Endothelial cell of umbilical vein (primary cell): ENCODE results near the gene GSTM3. TPM values are rescaled to one million over a fixed set of nuclear protein-coding genes. Genes with fewer than 3 reads are reported as not detected.

ENCODE experiments used
- BruUV-seq: library from RNA; stranded (reverse); fragments of 400-500 nt; replicated peaks from 2 replicates; lab custom pipeline; 2021; lab: Mats Ljungman, UMichigan
- CTCF ChIA-PET: fragments of 300-600, 350-600 bp; sonication (Branson Sonifier 250); formaldehyde crosslinking; loops from one replicate; lab custom pipeline; 2021; ENCODE audit warnings: antibody characterized with exemption, inconsistent platforms; lab: Charles Lee
- POLR2A ChIA-PET: fragments of 300-600, 350-600 bp; sonication (Branson Sonifier 250); formaldehyde crosslinking; loops from one replicate; lab custom pipeline; 2021; ENCODE audit warnings: antibody characterized with exemption, inconsistent platforms; lab: Charles Lee
- DNase-seq: peaks from one replicate; pipeline ENCODE4 v3.0.0-alpha.2; 2011; ENCODE audit warnings: low read depth, low spot score
- FAIRE-seq: peaks from 2 replicates; lab custom pipeline; 2011; peaks lifted over from hg19 to GRCh38; lab: Jason Lieb, UNC
- H2AFZ ChIP-seq: 2 replicates; pipeline ENCODE4 v1.6.0; 2012; ENCODE audit warnings: low read depth, low read length, control low read depth, inconsistent platforms
- H3K27ac ChIP-seq: 2 replicates; pipeline ENCODE4 v1.5.1; 2011; ENCODE audit warnings: low read depth, mild to moderate bottlenecking, control low read depth, low read length, moderate library complexity; ENCODE audit not compliant: insufficient read depth
- H3K27me3 ChIP-seq, 2 experiments: 2 replicates each; pipeline versions ENCODE4 v1.6.0 to v1.6.1; 2011; ENCODE audit warnings: low read length in 2 of 2, mixed read lengths in 1 of 2; ENCODE audit not compliant: control insufficient read depth in 2 of 2, insufficient read depth in 2 of 2
- H3K36me3 ChIP-seq, 2 experiments: 2 replicates in 1 of 2; 3 replicates in 1 of 2; pipeline ENCODE4 v1.5.1; 2011; ENCODE audit warnings: low read length in 2 of 2, mild to moderate bottlenecking in 1 of 2, moderate library complexity in 1 of 2; ENCODE audit not compliant: control insufficient read depth in 2 of 2, insufficient read depth in 2 of 2; ENCODE audit errors: extremely low read depth in 1 of 2
- H3K4me1 ChIP-seq: 3 replicates; pipeline ENCODE4 v1.5.1; 2011; ENCODE audit warnings: mild to moderate bottlenecking, low read length; ENCODE audit not compliant: control insufficient read depth, insufficient read depth; ENCODE audit errors: extremely low read depth
- H3K4me2 ChIP-seq: 2 replicates; pipeline ENCODE4 v1.6.1; 2011; ENCODE audit warnings: low read length, control low read depth, mixed read lengths; ENCODE audit not compliant: insufficient read depth
- H3K4me3 ChIP-seq, 3 experiments: fragments of 200-600 bp in 1 of 3; sonication (generic), shearing (Covaris generic) in 1 of 3; replicated peaks in 1 of 3; 2 replicates each; pipeline ENCODE4 v1.5.1; 2011 to 2016; ENCODE audit warnings: control low read depth in 3 of 3, low read length in 3 of 3, mild to moderate bottlenecking in 2 of 3, inconsistent platforms in 1 of 3, low read depth in 1 of 3, moderate library complexity in 1 of 3; ENCODE audit not compliant: insufficient read depth in 1 of 3
- H3K79me2 ChIP-seq: 2 replicates; pipeline ENCODE4 v1.6.0; 2012; ENCODE audit warnings: low read length, inconsistent platforms; ENCODE audit not compliant: control insufficient read depth, insufficient read depth
- H3K9ac ChIP-seq: replicated peaks from 2 replicates; pipeline ENCODE3; 2011; ENCODE audit warnings: low read length, control low read depth; ENCODE audit not compliant: insufficient read depth; ENCODE audit errors: extremely low read depth
- H3K9me1 ChIP-seq: replicated peaks from 3 replicates; pipeline ENCODE4 v1.6.0; 2011; ENCODE audit warnings: mild to moderate bottlenecking, low read length; ENCODE audit not compliant: control insufficient read depth, insufficient read depth; ENCODE audit errors: extremely low read depth
- H3K9me3 ChIP-seq: replicated peaks from 2 replicates; pipeline ENCODE4 v1.5.1; 2012; ENCODE audit warnings: low read length, inconsistent platforms; ENCODE audit not compliant: control insufficient read depth, insufficient read depth
- H4K20me1 ChIP-seq: replicated peaks from 2 replicates; pipeline ENCODE3; 2011; ENCODE audit warnings: mild to moderate bottlenecking, low read length; ENCODE audit not compliant: control insufficient read depth, insufficient read depth; ENCODE audit errors: extremely low read depth
- CTCF ChIP-seq, 2 donors: IDR thresholded peaks; 1 replicate in 1 of 2; 2 replicates in 1 of 2; pipeline ENCODE4 v1.5.1; 2011; ENCODE audit warnings: low read length in 2 of 2, mild to moderate bottlenecking in 2 of 2, moderate library complexity in 2 of 2, control low read depth in 1 of 2, inconsistent platforms in 1 of 2, low read depth in 1 of 2; ENCODE audit not compliant: insufficient read depth in 1 of 2; ENCODE audit errors: extremely low read depth in 1 of 2
- EZH2 ChIP-seq: IDR thresholded peaks from 2 replicates; pipeline ENCODE4 v1.6.1; 2012; ENCODE audit warnings: borderline replicate concordance, low read depth, mild to moderate bottlenecking, moderate library complexity, low read length, inconsistent platforms; ENCODE audit not compliant: severe bottlenecking
- FOS ChIP-seq: IDR thresholded peaks from 2 replicates; pipeline ENCODE4 v1.6.1; 2011; ENCODE audit warnings: mild to moderate bottlenecking, low read length, moderate library complexity, borderline replicate concordance; ENCODE audit not compliant: insufficient read depth
- GATA2 ChIP-seq: IDR thresholded peaks from 2 replicates; pipeline ENCODE4 v1.7.0; 2011; ENCODE audit warnings: low read depth, mild to moderate bottlenecking, moderate library complexity, mixed read lengths, low read length; ENCODE audit not compliant: insufficient read length, insufficient read depth
- JUN ChIP-seq: IDR thresholded peaks from 2 replicates; pipeline ENCODE4 v1.6.1; 2011; ENCODE audit warnings: borderline replicate concordance, low read depth; ENCODE audit not compliant: insufficient read length, insufficient read depth
- MAX ChIP-seq: IDR thresholded peaks from 2 replicates; pipeline ENCODE4 v1.6.1; 2011; ENCODE audit not compliant: insufficient read depth, insufficient read length
- MYC ChIP-seq: IDR thresholded peaks from one replicate; pipeline ENCODE4 v1.6.1; 2011; ENCODE audit warnings: mild to moderate bottlenecking, low read depth, low read length
- POLR2AphosphoS5 ChIP-seq: IDR thresholded peaks from 2 replicates; pipeline ENCODE4 v1.6.1; 2012; ENCODE audit warnings: low read depth, mild to moderate bottlenecking, control low read depth, low read length, moderate library complexity; ENCODE audit not compliant: insufficient read depth
- dilution Hi-C: fragments of 300-500 bp; cut with MboI; formaldehyde crosslinking; loops from one replicate; pipeline ENCODE4 v1.15.0; 2019; ENCODE audit warnings: low sequenced_read_pairs; ENCODE audit not compliant: extremely low pct_ligation_motif_present
- intact Hi-C: fragments of 100-400 bp; cut with micrococcal nuclease; formaldehyde crosslinking; loops from one replicate; pipeline ENCODE4 v1.10.0; 2022
- polyA plus RNA-seq, 4 experiments: library from polyadenylated mRNA; depleted of rRNA in 3 of 4; stranded (reverse) in 3 of 4; unstranded in 1 of 4; fragments of >200 nt; gene quantifications; 2 replicates each; pipeline versions ENCODE4 v1.2.1 to v1.2.3, GENCODE V29; 2011 to 2012; ENCODE audit warnings: missing spikeins in 1 of 4
- total RNA-seq: library from RNA; stranded (reverse); gene quantifications from 2 replicates; pipeline ENCODE4 v1.2.3, GENCODE V29; 2021

GSTM3 gene
- total and polyA plus RNA-seq, 2 donors (not counting 3 experiments of a cell fraction or from before 2014, with no cell fraction given), result 27.9 to 52.0 TPM

- CTCF ChIA-PET, result interaction anchor here (1.1 to 10.7 kb wide), 6 partner anchors 119 to 225 kb away, joined by 4 to 391 read pairs (median 15); partner anchors contain the start of gene AHCYL1
- dilution Hi-C loops, result no loop called here
- POLR2A ChIA-PET, result no interaction called here
Observed at GRCh38 chr1:109770331-109771095, 29.7 kb upstream of the GSTM3 start.

More at GRCh38 chr1:109770331-109771095, 29.7 kb upstream of the GSTM3 start:
- DNase-seq, result no peak
- H3K4me2 ChIP-seq, result no peak overlapping the region
- H3K4me1 ChIP-seq, result no peaks in the 10 kb centered on the region
- TF ChIP-seq POLR2AphosphoS5, result no peak
- no peak for TF ChIP-seq FOS
- no peak for TF ChIP-seq CTCF (IDR thresholded peaks at IDR 0.05; ENCODE audit: extremely low read depth in 1 of 2, insufficient read depth in 1 of 2, low read depth in 1 of 2, low read length in 2 of 2)
- no peak for TF ChIP-seq EZH2
- TF ChIP-seq MYC, result no peak
- TF ChIP-seq JUN, result no peak
- TF ChIP-seq GATA2, result no peak
- TF ChIP-seq MAX, result no peak
- H3K27me3 ChIP-seq, result peaks cover 0 to under 1% of the 10 kb centered on the region in 2 experiments
- no peaks in the 10 kb centered on the region for H4K20me1 ChIP-seq
- H3K36me3 ChIP-seq, result no peaks in the 10 kb centered on the region
- H3K27ac ChIP-seq, result no peak overlapping the region
- H3K4me3 ChIP-seq, result no peak overlapping the region
- no peaks in the 10 kb centered on the region for H3K9me3 ChIP-seq
- H3K9ac ChIP-seq, result no peak overlapping the region
- no peaks in the 10 kb centered on the region for H3K79me2 ChIP-seq
- H3K9me1 ChIP-seq, result no peaks in the 10 kb centered on the region
- BruUV-seq, result no TSS peak
- no peak for FAIRE-seq
- intact Hi-C loops, result no loop called here
- H2AFZ ChIP-seq, result no peak overlapping the region
